HG03439 (cell line): ENCODE data around the gene HMGCL.
"Not testable (repeated sequence)": the region's sequence is repeated elsewhere in the genome, so short reads cannot be mapped to it uniquely, and the experiment has no call there.

Experiments used
- ATAC-seq: cut with Tn5 transposase; IDR thresholded peaks from one replicate; pipeline ENCODE4 v1.9.1; 2021; ENCODE audit warnings: mild to moderate bottlenecking, moderate library complexity; ENCODE audit not compliant: unreplicated experiment

HMGCL gene

GRCh38 chr1:23827717-23828116, 2.5 kb upstream of the HMGCL start:
- ATAC-seq: no peak

GRCh38 chr1:23826590-23826989, 1.4 kb upstream of the HMGCL start:
- not testable (repeated sequence) for ATAC-seq

GRCh38 chr1:23825762-23826522, 713 bp upstream of the HMGCL start:
- peak; percentile 36 for ATAC-seq

GRCh38 chr1:23824711-23825075, 536 bp downstream of the HMGCL start:
- ATAC-seq: no peak

GRCh38 chr1:23823767-23824166, 1.5 kb downstream of the HMGCL start:
- no peak for ATAC-seq

GRCh38 chr1:23817633-23818032, 7.6 kb downstream of the HMGCL start:
- ATAC-seq: no peak

GRCh38 chr1:23816906-23817305, 8.3 kb downstream of the HMGCL start:
- ATAC-seq: no peak

GRCh38 chr1:23816361-23816760, 8.9 kb downstream of the HMGCL start:
- ATAC-seq: no peak

GRCh38 chr1:23814016-23814415, 11.2 kb downstream of the HMGCL start:
- no peak for ATAC-seq

GRCh38 chr1:23810818-23811540, 14.2 kb downstream of the HMGCL start:
- ATAC-seq: no peak

GRCh38 chr1:23809751-23810171, 15.5 kb downstream of the HMGCL start:
- ATAC-seq: no peak

- ATAC-seq: no peak
Measured at GRCh38 chr1:23807453-23807852, 17.8 kb downstream of the HMGCL start.

- no peak for ATAC-seq
Measured at GRCh38 chr1:23806280-23806679, 18.9 kb downstream of the HMGCL start.

GRCh38 chr1:23805025-23805424, 20.2 kb downstream of the HMGCL start:
- ATAC-seq: no peak

- no peak for ATAC-seq
Measured at GRCh38 chr1:23804183-23804835, 20.9 kb downstream of the HMGCL start.

- ATAC-seq: no peak
Measured at GRCh38 chr1:23803674-23804073, 21.6 kb downstream of the HMGCL start.

- ATAC-seq: not testable (repeated sequence)
Measured at GRCh38 chr1:23802809-23803342, 22.4 kb downstream of the HMGCL start.

- no peak for ATAC-seq
Measured at GRCh38 chr1:23801876-23802275, 23.4 kb downstream of the HMGCL start.

GRCh38 chr1:23801338-23801748, 23.9 kb downstream of the HMGCL start:
- ATAC-seq: no peak

GRCh38 chr1:23800400-23801337, 24.6 kb downstream of the HMGCL start, which contains the start of gene GALE:
Gene GALE, minus strand, starts transcription at chr1:23800754. Its CDS starts 1,747 bp downstream, at chr1:23799007.
- peak; percentile 75 for ATAC-seq
